Stimulated activated CD8-positive, alpha-beta memory T cell treated with anti-CD3 and anti-CD28 coated beads, Interleukin-15, amount 100 ng/mL, for 1 hour (primary cell): ENCODE measurements around the gene P2RY14.
A peak's percentile ranks its signal among the peaks of the same experiment; 100 is the strongest.
"Not testable (repeated sequence)": the region's sequence is repeated elsewhere in the genome, so short reads cannot be mapped to it uniquely, and the experiment has no call there.

ENCODE experiments used
- DNase-seq: peaks from one replicate; pipeline ENCODE4 v3.0.0-alpha.2; 2020; ENCODE audit warnings: low read depth

P2RY14 gene

DNA sequence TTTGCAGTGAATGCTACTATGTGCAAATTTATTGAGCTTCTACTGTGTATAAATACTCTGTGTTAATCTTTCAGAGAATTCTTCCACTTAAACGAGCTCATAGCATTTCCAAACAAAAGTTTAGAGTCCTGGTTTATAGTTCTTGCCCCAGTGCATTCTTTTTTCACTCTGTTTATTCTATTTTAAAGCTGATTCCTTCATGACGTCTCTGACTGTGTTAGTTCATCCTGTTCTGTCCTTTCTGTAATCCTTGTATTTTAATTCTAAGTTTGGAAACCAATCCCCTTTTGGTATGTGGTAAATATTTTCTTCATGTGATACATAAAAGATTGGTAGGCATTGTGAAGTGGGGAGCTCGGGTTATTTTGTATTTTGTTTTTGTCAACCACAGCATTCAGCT lies 18.7 kb downstream of the P2RY14 start:
- DNase-seq, result no peak

DNA sequence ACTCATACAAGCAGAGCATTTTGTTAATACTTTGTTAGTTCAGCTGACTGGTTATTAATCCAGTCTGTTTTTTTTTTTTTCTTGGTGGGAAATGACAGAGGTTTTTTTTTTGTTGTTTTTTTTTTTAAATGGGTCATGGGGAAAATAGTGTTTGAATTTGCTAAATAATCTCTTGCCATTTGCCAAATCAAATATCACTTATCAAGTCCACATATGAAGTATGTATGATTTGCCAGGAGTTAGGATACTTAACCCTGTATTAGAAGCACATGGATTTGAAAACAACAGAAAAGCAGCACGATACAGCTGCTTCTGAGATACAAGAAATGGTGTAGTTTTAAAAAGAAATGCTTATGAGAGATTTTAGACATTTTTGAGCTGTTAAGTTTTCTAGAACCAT lies 21.6 kb downstream of the P2RY14 start:
- no peak for DNase-seq

DNA sequence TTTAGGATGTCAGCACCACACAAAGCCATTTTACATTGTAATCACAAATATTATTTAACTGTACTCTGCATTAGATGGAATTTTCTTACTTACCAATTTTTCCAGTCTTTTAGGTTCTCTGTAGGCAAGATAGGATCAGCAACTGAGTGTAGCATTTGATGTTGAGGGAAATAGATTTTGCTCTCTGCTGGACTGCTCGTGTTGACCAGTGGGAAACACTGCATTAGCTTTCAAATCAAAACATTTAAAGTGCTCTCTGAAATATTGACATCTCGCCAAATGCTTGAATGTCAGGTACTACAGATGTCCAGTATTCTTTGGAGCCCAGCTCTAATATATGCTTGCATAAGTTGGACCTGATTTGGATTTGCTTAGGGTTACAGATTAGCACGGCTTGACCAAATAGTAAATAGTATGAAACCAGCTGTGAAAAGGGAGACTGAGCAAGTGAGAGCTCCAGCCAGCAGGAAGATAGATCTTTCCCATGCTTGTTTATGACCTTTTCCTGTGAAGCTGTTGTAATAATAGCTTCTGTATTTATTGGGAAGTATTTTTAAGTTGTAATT lies 29.5 kb downstream of the P2RY14 start:
- DNase-seq, result no peak

DNA sequence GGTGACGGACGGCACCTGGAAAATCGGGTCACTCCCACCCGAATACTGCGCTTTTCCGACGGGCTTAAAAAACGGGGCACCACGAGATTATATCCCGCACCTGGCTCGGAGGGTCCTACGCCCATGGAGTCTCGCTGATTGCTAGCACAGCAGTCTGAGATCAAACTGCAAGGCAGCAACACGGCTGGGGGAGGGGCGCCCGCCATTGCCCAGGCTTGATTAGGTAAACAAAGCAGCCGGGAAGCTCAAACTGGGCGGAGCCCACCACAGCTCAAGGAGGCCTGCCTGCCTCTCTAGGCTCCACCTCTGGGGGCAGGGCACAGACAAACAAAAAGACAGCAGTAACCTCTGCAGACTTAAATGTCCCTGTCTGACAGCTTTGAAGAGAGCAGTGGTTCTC lies 36.3 kb downstream of the P2RY14 start:
- not testable (repeated sequence) for DNase-seq

DNA sequence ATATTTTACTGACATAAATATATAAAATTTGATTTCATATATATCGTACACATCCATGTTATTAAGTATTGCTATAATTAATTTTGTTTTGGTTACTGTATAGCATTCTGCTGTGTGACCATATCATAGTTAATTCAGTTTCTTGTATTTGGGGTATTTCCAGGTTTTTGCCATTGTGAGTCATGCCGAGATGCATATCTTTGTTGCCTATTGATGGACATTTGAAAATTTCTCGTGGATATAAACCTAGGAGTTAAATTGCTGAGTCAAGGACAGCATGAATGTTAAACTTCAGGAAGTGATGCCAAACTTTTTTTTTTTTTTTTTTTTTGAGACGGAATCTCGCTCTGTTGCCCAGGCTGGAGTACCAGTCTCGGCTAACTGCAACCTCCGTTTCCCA lies 41.6 kb downstream of the P2RY14 start:
- DNase-seq, result no peak

DNA sequence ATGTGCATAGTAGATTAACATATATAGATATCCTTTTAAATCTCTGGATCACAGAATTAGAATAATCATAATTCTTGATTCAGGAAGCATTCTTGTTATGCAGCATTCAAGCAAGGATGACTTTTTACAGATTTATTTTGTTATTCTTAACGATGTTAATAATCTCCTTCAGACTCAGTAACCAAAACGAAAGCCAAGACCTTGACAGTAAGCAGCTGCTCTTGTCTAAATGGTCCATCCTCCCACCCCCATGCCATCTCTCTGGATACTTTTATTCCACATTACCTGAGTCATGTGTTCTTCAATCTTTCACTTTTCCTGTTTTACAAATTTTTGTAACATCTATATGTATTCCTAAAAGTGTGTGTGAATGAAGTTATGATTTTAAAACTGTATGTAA lies 42.0 kb downstream of the P2RY14 start:
- DNase-seq, result no peak

DNA sequence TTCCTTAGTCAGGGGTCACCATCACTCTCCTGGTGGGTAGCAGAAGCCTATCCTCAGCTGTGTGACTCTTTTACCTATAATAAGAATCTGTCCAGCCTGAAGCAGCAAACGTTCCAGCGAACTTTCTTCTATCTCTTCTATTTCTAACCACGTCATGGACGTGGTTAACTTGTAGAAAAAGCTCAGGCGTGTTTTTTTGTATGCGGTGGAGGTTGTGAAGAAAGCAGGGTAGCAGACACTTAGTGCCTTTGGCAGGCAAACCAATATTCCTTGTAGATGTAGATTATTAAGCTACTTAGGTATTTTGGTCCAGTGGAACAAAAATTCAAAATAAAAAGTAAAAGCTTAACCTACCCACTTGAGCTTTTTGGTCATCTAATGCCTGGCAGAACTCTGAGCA lies 43.5 kb downstream of the P2RY14 start:
- DNase-seq, result no peak

DNA sequence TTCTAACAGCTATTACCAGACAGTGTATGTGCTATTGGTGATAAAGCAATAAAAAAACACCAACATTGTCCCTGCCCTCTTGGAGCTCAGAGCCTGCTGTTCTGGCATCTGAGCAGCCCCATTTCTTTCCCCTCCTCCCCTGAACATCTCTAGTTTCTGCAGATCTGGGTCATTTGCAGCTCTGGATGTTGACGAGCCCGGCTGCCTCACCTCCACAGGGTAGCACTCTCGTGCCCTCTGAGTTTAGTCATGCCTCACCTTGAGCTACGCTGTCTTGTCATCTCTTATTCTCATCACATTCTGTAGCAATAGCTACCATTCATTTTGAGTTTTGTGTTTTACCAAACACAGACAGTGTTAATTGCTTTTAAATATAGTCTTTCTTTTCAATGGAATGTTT lies 45.4 kb downstream of the P2RY14 start:
- no peak for DNase-seq

DNA sequence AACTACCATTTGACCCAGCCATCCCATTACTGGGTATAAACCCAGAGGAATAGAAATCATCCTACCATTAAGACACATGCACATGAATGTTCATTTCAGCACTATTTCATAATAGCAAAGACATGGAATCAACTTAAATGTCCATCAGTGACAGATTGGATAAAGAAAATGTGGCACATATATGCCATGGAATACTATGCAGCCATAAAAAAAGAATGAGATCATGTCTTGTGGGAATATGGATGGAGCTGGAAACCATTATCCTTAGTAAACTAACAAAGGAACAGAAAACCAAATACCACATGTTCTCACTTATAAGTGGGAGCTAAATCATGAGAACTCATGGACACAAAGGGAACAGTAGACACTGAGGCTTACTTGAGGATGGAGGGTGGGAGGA lies 45.9 kb downstream of the P2RY14 start:
- not testable (repeated sequence) for DNase-seq

DNA sequence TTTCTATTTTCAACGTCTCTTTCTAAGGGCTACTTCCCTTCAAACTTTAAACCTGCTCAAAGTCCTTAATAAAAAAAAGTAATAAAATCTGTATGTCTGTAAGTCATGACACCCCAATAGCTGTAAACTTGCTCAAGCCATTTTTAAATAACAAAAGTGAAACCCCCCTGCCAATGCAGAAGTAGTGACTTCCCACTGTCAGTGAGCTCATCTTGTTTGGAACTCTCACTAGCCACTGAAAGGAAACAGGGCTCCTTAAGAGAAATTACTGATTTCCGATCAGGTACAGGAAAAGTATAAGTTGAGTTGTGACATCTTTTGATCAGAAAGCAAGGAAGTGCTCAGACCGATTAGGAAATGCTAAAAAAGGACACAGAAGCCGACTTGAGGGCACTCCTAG lies 47.7 kb downstream of the P2RY14 start:
- DNase-seq, result no peak

DNA sequence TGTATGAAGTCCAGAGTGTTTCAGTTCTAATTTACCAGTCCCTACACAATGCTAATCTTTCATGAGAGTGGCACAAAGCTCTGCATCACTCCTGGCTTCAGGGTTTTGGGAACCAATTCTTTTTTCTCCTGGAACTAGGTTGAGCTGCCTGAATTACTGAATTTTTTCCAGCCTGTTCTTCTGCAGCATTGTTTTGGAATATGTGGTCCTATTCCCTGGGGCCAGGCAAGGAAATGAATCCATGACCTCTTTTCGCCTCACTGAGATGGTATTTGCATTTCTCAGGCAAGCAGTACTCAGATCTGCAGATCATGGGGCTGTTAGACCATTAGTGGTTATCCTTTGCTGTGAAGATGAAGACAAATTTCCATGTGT lies 49.7 kb downstream of the P2RY14 start:
- DNase-seq, result no peak

DNA sequence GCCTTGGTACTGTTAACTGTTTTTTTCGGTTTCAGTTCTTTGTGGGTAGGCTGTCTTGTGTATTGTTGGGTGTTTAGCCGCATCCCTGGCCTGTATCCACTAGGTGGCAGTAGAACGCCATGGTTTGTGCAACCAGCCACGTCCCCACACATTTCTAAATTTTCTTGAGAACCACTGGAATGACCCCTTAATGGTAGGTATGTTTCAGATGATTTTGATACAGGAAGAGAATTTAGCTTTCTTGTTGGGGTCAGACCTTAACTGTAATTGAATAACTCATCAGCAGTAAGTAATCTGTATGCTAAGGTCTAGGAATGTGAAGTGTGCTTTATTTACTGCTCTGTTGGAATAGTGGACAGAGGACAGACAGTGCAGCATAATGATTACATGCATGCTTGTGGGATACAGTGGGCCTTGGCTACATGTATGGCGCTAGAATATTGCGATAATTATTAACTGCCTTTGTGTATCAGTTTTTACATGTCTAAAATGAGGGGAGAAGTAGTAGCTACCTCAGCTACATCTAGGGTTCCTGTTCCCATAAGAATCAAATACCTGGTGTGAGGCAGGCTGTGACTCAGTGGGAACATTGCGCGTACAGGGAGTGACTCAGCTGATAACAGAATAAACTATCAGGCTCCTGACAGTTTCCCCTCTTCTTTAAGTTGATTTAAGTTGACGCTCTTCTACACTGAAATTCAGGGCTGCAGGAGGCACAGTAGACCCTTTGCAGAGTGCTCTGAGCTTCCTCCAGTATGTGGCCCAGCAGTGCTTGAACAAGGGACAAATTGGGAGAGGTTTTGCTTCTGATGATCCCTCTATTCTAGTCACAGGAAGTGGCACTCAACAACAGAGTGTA lies 50.3 kb downstream of the P2RY14 start:
- DNase-seq, result peak; percentile 69

DNA sequence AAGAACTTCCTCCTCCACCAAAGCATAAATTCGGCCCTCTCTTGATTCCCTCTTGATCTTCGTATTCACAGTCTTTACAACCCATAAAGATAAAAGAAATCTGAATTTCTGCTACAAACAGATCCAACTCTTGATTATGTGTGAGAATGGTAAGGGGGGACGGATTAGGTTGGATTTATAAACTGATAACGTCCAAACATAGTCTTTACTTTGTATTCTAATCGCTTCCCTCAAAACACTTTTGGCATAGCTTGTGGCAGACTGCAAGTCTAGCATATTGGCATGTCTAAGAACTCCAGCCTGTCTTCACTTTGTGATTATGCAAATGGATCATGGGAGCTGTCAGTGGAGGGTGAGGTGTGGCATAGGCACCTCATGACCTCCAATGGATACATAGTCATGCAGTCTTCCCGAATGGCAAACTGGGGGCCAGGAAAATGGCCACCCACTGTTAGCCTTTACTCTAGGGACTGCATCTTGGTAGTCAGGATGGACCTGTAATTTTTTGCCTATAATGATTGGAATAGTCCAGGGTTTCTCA lies 51.0 kb downstream of the P2RY14 start:
- DNase-seq, result no peak

DNA sequence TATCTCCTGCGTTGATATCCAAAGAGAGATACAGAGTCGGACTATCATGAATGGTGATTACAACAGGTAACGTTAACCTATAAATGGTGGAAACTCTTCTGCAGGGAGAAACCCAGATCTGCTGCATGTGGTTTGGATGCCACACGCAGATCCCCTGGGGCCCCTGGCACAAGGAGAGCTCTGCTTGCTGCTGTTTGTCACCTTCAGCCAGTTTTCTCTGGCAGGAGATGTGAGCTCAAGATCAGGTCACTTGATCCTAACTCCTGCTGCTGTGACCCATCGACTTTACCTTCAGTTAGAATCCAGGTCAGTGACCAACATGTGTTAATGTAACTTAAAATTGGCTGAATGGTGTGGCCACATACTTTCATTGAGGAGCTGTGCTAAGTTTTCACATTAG lies 51.5 kb downstream of the P2RY14 start:
- DNase-seq, result no peak

DNA sequence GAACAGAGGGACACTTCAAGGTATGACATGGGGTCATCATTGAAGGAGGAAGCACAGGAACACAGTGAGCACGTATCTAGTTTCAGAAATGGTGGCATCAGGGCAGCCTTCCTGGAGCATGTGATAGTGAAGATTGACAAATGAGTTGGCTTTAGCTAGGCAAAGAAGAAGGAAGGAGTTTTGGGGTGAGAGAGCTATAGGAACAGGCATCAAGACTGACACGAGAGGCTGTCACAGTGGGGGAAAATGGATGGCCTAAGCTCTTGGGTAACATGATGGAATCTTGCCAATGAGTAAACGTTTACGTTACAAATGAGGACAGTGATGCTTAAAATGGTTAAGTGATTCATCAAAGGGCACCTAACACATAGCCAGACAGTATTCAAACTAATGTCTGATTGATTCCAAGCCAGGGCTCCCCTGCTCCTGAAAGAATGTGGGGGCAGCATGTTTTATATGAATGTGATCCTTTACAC lies 52.2 kb downstream of the P2RY14 start:
- DNase-seq, result no peak

DNA sequence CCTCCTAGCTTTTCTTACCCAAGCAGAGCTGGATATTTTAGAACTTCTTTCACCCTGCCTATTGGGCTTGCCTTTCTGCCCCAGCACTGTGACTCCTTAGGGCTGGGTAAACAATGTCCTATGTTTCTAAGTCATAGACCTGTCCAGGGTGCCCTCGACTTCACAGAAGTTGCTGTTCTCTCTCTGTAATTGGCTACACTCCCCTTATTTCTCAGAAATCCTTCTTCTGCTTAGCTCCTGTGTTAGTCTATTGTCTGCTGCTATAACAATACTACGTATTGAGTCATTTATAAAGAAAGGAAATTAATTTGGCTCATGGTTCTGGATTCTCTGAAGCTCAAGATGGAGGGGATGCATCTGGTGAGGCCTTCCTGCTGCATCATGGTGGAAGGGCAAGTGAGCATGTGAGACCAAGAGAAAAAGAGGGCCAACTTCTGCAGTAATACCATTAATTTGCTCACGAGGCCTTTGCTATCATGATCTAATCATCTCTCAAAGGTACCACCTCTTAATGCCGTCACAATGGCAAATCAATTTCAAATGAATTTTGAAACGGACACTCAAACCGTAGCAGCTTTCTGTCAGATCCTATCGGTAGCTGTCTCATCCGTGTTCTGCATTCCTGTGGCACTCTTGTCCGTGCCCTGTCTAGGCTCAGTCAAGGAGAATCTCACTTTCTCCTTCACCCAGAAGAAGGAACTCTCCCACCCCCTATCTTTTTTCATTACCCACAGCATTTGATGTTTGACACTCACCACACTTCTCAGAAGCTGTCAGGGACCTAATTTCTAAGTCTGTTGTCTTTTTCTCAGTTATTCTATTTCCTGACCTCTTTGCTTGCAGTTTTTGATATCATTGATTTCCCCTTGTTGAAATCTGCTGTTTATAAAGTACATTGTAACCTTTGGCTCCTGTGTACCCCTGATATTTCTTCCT lies 53.0 kb downstream of the P2RY14 start:
- DNase-seq, result no peak

DNA sequence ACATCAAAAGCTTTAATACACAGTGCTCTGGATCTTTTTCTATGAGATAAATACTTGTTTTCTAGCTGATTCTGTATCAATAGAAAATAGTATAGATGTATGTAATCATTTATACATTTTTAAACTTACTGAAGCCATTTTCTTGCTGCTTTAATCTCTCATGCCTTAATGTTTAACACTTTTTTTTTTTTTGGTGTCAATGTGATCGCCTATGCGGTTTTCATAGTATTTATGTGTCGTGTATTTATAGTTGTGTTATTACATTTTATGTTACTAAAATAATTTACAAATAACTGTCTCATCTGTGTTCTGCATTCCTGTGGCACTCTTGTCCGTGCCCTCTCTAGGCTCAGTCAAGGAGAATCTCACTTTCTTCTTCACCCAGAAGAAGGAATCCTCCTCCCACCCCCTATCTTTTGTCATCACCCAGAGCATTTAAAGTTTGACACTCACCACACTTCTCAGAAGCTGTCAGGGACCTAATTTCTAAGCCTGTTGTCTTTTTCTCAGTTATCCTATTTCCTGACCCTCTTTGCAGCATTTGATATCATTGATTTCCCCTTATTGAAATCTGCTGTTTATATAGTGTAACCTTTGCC lies 54.0 kb downstream of the P2RY14 start:
- DNase-seq, result no peak

DNA sequence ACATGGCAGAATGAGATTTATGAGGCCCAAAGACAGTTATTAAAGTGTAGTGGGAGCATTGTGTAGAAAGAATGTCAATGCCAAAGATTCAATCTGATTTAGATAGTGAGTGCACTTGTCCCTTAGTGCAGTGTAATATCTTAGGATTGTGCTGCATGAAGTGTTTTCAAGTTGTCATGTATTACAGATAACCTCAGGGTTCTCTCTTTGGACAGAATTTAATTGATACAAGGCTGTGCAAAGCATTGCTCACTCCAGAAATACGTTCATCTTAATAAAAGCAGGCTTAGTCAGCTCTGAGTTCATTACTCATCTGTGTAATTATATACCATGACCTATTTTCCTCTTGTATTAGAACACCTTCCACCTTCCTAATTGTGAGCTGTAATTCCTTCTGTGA lies 59.3 kb downstream of the P2RY14 start:
- no peak for DNase-seq

DNA sequence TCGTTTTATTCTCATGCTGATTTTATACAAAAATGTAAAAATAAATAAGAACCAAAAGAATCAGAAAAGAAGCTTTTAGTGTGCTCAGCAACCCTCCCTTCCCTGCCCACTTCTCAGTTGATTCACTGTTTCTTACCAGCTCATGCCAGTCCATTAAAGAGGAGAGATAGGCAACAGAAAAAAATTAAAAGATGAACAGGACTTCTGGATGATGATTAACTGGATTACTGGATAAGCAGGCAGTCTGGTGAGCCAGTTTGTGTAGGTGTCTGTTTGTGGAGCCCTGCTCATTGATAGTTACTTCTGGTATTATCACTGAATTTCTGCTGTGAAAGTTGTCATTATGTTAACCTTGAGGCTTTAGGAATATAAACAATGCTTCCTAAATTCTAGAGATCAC lies 60.2 kb downstream of the P2RY14 start:
- no peak for DNase-seq

DNA sequence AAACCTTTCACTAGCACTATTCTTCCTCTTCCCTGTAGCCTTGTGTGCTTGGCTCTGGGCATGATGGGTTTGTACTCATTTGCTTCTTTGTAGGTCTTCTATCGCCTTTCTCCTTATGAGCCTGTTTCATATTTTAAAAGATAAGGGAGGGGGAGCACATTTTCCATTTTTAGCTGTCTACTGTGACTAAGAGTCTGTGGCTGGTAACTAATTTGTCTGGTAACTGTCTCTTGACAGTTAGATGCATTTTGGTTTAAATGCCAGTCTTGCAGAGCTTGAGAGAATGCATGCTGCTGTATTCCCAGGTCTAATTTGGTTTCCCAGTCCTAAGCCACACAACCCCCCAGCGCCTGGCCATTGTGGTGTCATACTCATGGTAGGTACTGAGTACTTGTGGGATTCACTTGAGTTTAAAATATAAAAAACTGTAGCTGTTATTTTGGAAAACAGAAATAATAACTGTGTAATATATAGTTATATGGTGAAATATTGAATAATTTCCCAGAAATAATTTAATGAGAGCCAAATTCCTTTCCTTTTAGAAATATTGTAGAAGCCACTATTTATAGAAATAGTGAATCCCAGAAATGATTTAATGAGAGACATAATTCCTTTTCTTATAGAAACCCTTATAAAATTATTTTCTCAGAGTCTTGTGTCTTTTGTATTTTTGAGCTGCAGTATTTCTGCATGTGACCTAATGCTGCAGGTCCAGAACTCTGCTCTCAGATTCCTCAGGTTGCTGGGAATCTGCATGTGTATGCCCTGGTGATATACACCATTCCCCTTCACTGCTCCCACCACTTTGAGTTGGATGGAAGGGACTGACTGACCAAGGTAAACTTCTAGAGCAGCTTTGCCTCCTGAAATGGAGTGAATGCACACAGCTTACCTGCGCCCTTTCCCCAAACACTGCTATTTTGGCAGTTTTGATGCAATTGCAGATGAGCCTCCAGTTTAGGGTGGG lies 61.4 kb downstream of the P2RY14 start:
- no peak for DNase-seq

DNA sequence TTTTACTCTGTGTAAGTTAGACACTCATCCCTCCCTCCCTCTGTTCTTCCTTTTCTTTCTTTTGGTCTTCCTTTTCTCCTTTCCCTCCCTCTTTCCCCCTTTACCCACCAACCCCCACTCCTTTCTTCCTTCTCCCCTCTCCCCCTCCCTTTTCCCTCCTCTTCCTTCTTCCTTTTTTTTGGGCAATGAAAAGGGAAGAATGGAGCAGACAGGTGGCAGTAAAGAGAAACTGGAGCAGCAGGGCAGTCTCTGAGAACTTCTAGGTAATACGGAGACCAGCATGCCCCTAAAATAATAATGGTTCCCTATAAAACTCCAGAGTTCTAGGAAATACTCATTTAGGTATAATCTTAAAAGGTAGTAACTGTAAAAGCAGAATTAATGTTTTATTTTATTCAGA lies 63.9 kb downstream of the P2RY14 start:
- no peak for DNase-seq
